Endothelial cell of umbilical vein (primary cell): ENCODE measurements around the gene PSG5.
"Not testable (repeated sequence)": the region's sequence is repeated elsewhere in the genome, so short reads cannot be mapped to it uniquely, and the experiment has no call there.

Source experiments
- EZH2 ChIP-seq: IDR thresholded peaks from 2 replicates; pipeline ENCODE4 v1.6.1; 2012; ENCODE audit warnings: borderline replicate concordance, low read depth, mild to moderate bottlenecking, moderate library complexity, low read length, inconsistent platforms; ENCODE audit not compliant: severe bottlenecking
- FOS ChIP-seq: IDR thresholded peaks from 2 replicates; pipeline ENCODE4 v1.6.1; 2011; ENCODE audit warnings: mild to moderate bottlenecking, low read length, moderate library complexity, borderline replicate concordance; ENCODE audit not compliant: insufficient read depth
- JUN ChIP-seq: IDR thresholded peaks from 2 replicates; pipeline ENCODE4 v1.6.1; 2011; ENCODE audit warnings: borderline replicate concordance, low read depth; ENCODE audit not compliant: insufficient read length, insufficient read depth
- MYC ChIP-seq: IDR thresholded peaks from one replicate; pipeline ENCODE4 v1.6.1; 2011; ENCODE audit warnings: mild to moderate bottlenecking, low read depth, low read length
- POLR2A ChIP-seq: IDR thresholded peaks from 2 replicates; pipeline ENCODE4 v1.6.1; 2012; ENCODE audit warnings: low read depth, mild to moderate bottlenecking, control low read depth, low read length
- POLR2AphosphoS5 ChIP-seq: IDR thresholded peaks from 2 replicates; pipeline ENCODE4 v1.6.1; 2012; ENCODE audit warnings: low read depth, mild to moderate bottlenecking, control low read depth, low read length, moderate library complexity; ENCODE audit not compliant: insufficient read depth
- TF ChIP-seq, protein P1 (sequence below), 2 donors: IDR thresholded peaks; 1 replicate in 1 of 2; 2 replicates in 1 of 2; pipeline ENCODE4 v1.5.1; 2011; ENCODE audit warnings: low read length in 2 of 2, mild to moderate bottlenecking in 2 of 2, moderate library complexity in 2 of 2, control low read depth in 1 of 2, inconsistent platforms in 1 of 2, low read depth in 1 of 2; ENCODE audit not compliant: insufficient read depth in 1 of 2; ENCODE audit errors: extremely low read depth in 1 of 2
- TF ChIP-seq, protein P2 (sequence below): IDR thresholded peaks from 2 replicates; pipeline ENCODE4 v1.6.1; 2011; ENCODE audit not compliant: insufficient read depth, insufficient read length

DNA sequence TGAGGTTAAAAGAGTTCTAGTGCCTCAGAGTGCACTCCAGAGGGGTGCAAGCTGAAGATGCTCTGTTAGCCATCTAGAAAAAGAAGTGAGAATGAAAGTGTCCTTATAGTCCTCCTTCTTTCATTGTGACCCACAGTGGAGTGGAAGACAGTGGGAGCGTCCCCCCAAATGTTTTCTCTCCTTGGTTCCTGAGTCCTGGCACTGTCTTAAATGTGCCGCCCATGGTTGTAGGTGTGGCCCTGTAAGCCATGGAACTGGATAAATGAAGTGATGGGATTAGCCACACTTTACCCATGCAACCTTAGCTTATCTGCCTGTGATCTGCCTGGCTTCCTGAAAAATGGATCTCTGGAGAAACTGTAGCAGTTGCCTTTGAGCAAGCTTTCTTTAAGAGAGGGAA lies 42.4 kb upstream of the PSG5 start:
- TF ChIP-seq POLR2A, EZH2, JUN, MYC, POLR2AphosphoS5, FOS: not testable (repeated sequence)
- TF ChIP-seq, protein P1, sequence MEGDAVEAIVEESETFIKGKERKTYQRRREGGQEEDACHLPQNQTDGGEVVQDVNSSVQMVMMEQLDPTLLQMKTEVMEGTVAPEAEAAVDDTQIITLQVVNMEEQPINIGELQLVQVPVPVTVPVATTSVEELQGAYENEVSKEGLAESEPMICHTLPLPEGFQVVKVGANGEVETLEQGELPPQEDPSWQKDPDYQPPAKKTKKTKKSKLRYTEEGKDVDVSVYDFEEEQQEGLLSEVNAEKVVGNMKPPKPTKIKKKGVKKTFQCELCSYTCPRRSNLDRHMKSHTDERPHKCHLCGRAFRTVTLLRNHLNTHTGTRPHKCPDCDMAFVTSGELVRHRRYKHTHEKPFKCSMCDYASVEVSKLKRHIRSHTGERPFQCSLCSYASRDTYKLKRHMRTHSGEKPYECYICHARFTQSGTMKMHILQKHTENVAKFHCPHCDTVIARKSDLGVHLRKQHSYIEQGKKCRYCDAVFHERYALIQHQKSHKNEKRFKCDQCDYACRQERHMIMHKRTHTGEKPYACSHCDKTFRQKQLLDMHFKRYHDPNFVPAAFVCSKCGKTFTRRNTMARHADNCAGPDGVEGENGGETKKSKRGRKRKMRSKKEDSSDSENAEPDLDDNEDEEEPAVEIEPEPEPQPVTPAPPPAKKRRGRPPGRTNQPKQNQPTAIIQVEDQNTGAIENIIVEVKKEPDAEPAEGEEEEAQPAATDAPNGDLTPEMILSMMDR (IDR thresholded peaks at IDR 0.05; ENCODE audit: extremely low read depth in 1 of 2, insufficient read depth in 1 of 2, low read depth in 1 of 2, low read length in 2 of 2): not testable (repeated sequence)
- TF ChIP-seq, protein P2, sequence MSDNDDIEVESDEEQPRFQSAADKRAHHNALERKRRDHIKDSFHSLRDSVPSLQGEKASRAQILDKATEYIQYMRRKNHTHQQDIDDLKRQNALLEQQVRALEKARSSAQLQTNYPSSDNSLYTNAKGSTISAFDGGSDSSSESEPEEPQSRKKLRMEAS: not testable (repeated sequence)
